ENCODE data around the gene ATP8B1.

- TF ChIP-seq EZH2 (IDR thresholded peaks at IDR 0.05; ENCODE audit: insufficient read depth, poor library complexity, severe bottlenecking), result no peak
- TF ChIP-seq EZH2phosphoT487 (IDR thresholded peaks at IDR 0.05; ENCODE audit: insufficient read depth, low read depth), result no peak
Measured at GRCh38 chr18:57827646-57828045, 24.5 kb upstream of the ATP8B1 start.

All from GM23248 (cell line).